GM12874 (cell line): ENCODE results near the gene ZFP92.
A peak's percentile ranks its signal among the peaks of the same experiment; 100 is the strongest.

Source experiments
- CTCF ChIP-seq: IDR thresholded peaks from 2 replicates; pipeline ENCODE4 v1.5.1; 2011; ENCODE audit warnings: low read depth, mild to moderate bottlenecking, control low read depth, low read length, moderate library complexity; ENCODE audit not compliant: insufficient read depth

The ZFP92 gene

GRCh38 chrX:153398275-153398960 lies 12.9 kb upstream of the ZFP92 start:
- TF ChIP-seq CTCF, result no peak

GRCh38 chrX:153400146-153401132 lies 10.8 kb upstream of the ZFP92 start:
- peak; percentile 88 for TF ChIP-seq CTCF

GRCh38 chrX:153401133-153401764 lies 10.0 kb upstream of the ZFP92 start, which contains the start of gene PNMA6E:
PNMA6E (minus strand) TSS chrX:153401350; CDS start chrX:153398849, 2,501 bp downstream.
- no peak for TF ChIP-seq CTCF

- no peak for TF ChIP-seq CTCF
These were observed 5.8 kb upstream of the ZFP92 start for GRCh38 chrX:153405426-153405825.

GRCh38 chrX:153406011-153406410 lies 5.3 kb upstream of the ZFP92 start:
- no peak for TF ChIP-seq CTCF

DNA sequence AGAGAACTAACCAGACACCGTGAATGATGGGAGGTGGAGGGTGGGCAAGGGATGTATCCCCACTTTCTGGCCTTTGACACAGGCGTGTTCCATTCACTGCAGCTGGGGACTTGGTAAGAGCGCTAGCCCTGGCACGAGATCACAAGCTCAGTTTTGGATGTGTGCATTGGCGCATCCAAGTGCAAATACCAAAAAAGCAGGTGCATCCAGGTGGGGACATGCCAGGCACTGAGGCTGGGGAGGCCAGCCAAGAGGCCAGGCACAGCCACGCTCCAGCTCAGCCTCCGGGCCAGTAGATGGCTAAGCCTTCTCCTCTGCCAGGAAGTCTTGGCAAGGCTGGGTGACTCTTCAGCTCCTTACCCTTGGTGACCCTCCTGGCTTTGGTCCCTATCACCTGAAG lies 4.4 kb upstream of the ZFP92 start:
- TF ChIP-seq CTCF, result no peak

DNA sequence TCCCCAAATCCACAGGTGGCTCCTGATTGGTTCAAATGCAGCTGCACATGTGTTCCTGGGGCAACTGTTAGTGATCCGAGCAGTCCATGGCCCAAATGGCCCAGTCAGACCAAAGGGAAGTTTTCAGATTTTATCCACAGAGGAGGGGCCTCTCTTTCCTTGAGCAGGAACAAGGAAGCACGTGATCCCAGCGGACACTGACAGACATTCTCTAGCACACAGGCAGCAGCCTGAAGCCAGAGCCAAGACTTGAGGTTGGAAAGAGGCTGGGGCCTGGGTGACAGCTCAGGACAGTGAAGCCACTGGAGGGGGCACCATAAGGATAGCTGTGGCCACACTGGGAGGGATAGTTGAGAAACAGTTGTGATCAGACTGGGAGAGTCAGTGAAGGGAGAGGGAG lies 3.5 kb upstream of the ZFP92 start:
- TF ChIP-seq CTCF, result no peak
